ENCODE measurements around the gene CARD19. TPM values are rescaled to one million over a fixed set of nuclear protein-coding genes. Genes with fewer than 3 reads are reported as not detected.

CARD19 gene
- total RNA-seq, 2 donors from 2014 or later, result 16.4 to 21.9 TPM

GRCh38 chr9:93119953-93120845, 24.2 kb downstream of the CARD19 start:
- H3K36me3 ChIP-seq (ENCODE audit: control insufficient read depth, insufficient read depth, low read length), result no peaks in the 10 kb centered on the region
- 88 to 89% methylated on average over 17 to 23 of the region's 23 CpGs for WGBS, 2 experiments (ENCODE audit: insufficient coverage in 1 of 2, insufficient read length in 1 of 2)
- H3K27ac ChIP-seq (ENCODE audit: low read depth, low read length), result no peak overlapping the region
- peak; percentile 76 for DNase-seq
- TF ChIP-seq CTCF (conservative IDR thresholded peaks at IDR 0.05), result peak; percentile 63
- no peaks in the 10 kb centered on the region for H3K4me1 ChIP-seq (ENCODE audit: control insufficient read depth, insufficient read depth, low read length)
- H3K9ac ChIP-seq (ENCODE audit: extremely low read depth, low read length, poor library complexity, severe bottlenecking), result no peak overlapping the region
- Mint-ChIP-seq H3K27ac (peak overlapping the region; percentile 74), H3K4me3 (no peak overlapping the region), H3K4me1 (peaks cover 4% of the 10 kb centered on the region), H3K36me3 (ENCODE audit: low read depth) (peaks cover 5% of the 10 kb centered on the region), H3K27me3 (ENCODE audit: insufficient read depth) (no peaks in the 10 kb centered on the region), H3K9me3 (no peaks in the 10 kb centered on the region)
- H3K4me3 ChIP-seq (ENCODE audit: low read length), result no peak overlapping the region
- no peaks in the 10 kb centered on the region for H3K9me3 ChIP-seq (ENCODE audit: control insufficient read depth, low read length)
- H3K27me3 ChIP-seq (ENCODE audit: control insufficient read depth, insufficient read depth, low read length, poor library complexity, severe bottlenecking), result no peaks in the 10 kb centered on the region

GRCh38 chr9:93120846-93121315, 24.9 kb downstream of the CARD19 start:
- Histone ChIP-seq H3K4me1 (ENCODE audit: control insufficient read depth, insufficient read depth, low read length) (no peaks in the 10 kb centered on the region), H3K27ac (ENCODE audit: low read depth, low read length) (no peak overlapping the region), H3K9me3 (ENCODE audit: control insufficient read depth, low read length) (no peaks in the 10 kb centered on the region), H3K9ac (ENCODE audit: extremely low read depth, low read length, poor library complexity, severe bottlenecking) (no peak overlapping the region), H3K36me3 (ENCODE audit: control insufficient read depth, insufficient read depth, low read length) (no peaks in the 10 kb centered on the region), H3K27me3 (ENCODE audit: control insufficient read depth, insufficient read depth, low read length, poor library complexity, severe bottlenecking) (no peaks in the 10 kb centered on the region), H3K4me3 (ENCODE audit: low read length) (no peak overlapping the region)
- no peak for TF ChIP-seq CTCF (conservative IDR thresholded peaks at IDR 0.05)
- H3K27ac Mint-ChIP-seq, result no peak overlapping the region
- no peak overlapping the region for H3K4me3 Mint-ChIP-seq
- H3K27me3 Mint-ChIP-seq (ENCODE audit: insufficient read depth), result no peaks in the 10 kb centered on the region
- no peak for DNase-seq
- peaks cover 9% of the 10 kb centered on the region for H3K36me3 Mint-ChIP-seq (ENCODE audit: low read depth)
- 89 to 94% methylated on average over 4 to 11 of the region's 11 CpGs for WGBS, 2 experiments (ENCODE audit: insufficient coverage in 1 of 2, insufficient read length in 1 of 2)
- no peaks in the 10 kb centered on the region for H3K9me3 Mint-ChIP-seq
- peaks cover 4% of the 10 kb centered on the region for H3K4me1 Mint-ChIP-seq

- TF ChIP-seq CTCF (conservative IDR thresholded peaks at IDR 0.05), result no peak
- H3K9me3 Mint-ChIP-seq, result no peaks in the 10 kb centered on the region
- no peaks in the 10 kb centered on the region for H3K27me3 ChIP-seq (ENCODE audit: control insufficient read depth, insufficient read depth, low read length, poor library complexity, severe bottlenecking)
- WGBS, 2 experiments (ENCODE audit: insufficient coverage in 1 of 2, insufficient read length in 1 of 2), result 89 to 92% methylated on average over 18 to 20 of the region's 20 CpGs
- H3K27me3 Mint-ChIP-seq (ENCODE audit: insufficient read depth), result no peaks in the 10 kb centered on the region
- no peak overlapping the region for H3K4me3 ChIP-seq (ENCODE audit: low read length)
- H3K36me3 Mint-ChIP-seq (ENCODE audit: low read depth), result peaks cover 14% of the 10 kb centered on the region
- H3K4me3 Mint-ChIP-seq, result no peak overlapping the region
- no peaks in the 10 kb centered on the region for H3K9me3 ChIP-seq (ENCODE audit: control insufficient read depth, low read length)
- no peak overlapping the region for H3K27ac Mint-ChIP-seq
- DNase-seq, result peak; percentile 44
- no peaks in the 10 kb centered on the region for H3K4me1 ChIP-seq (ENCODE audit: control insufficient read depth, insufficient read depth, low read length)
- no peaks in the 10 kb centered on the region for H3K36me3 ChIP-seq (ENCODE audit: control insufficient read depth, insufficient read depth, low read length)
- no peak overlapping the region for H3K27ac ChIP-seq (ENCODE audit: low read depth, low read length)
- peaks cover 4% of the 10 kb centered on the region for H3K4me1 Mint-ChIP-seq
- no peak overlapping the region for H3K9ac ChIP-seq (ENCODE audit: extremely low read depth, low read length, poor library complexity, severe bottlenecking)
These were observed 25.6 kb downstream of the CARD19 start for GRCh38 chr9:93121316-93122241.
